Measurements from ENCODE around the gene GSTM1.

Gene GSTM1

GRCh38 chr1:109733236-109733870 is 45.7 kb downstream of the GSTM1 start:
- no peaks in the 10 kb centered on the region for H3K4me1 ChIP-seq (ENCODE audit: control insufficient read depth in 1 of 2, insufficient read depth in 2 of 2, low read length in 2 of 2)
- no peak overlapping the region for H3K27ac ChIP-seq (ENCODE audit: low read length)
- H3K36me3 ChIP-seq (ENCODE audit: control insufficient read depth in 1 of 2, insufficient read depth in 2 of 2, low read length in 2 of 2): peaks cover 23 to 27% of the 10 kb centered on the region in 2 donors
- no peak overlapping the region for H3K4me3 ChIP-seq (ENCODE audit: low read depth in 1 of 2, low read length in 2 of 2)
- no peaks in the 10 kb centered on the region for H3K9me3 ChIP-seq (ENCODE audit: control insufficient read depth in 1 of 2, low read length in 2 of 2)
- H3K27me3 ChIP-seq (ENCODE audit: low read depth, low read length): no peaks in the 10 kb centered on the region

DNA sequence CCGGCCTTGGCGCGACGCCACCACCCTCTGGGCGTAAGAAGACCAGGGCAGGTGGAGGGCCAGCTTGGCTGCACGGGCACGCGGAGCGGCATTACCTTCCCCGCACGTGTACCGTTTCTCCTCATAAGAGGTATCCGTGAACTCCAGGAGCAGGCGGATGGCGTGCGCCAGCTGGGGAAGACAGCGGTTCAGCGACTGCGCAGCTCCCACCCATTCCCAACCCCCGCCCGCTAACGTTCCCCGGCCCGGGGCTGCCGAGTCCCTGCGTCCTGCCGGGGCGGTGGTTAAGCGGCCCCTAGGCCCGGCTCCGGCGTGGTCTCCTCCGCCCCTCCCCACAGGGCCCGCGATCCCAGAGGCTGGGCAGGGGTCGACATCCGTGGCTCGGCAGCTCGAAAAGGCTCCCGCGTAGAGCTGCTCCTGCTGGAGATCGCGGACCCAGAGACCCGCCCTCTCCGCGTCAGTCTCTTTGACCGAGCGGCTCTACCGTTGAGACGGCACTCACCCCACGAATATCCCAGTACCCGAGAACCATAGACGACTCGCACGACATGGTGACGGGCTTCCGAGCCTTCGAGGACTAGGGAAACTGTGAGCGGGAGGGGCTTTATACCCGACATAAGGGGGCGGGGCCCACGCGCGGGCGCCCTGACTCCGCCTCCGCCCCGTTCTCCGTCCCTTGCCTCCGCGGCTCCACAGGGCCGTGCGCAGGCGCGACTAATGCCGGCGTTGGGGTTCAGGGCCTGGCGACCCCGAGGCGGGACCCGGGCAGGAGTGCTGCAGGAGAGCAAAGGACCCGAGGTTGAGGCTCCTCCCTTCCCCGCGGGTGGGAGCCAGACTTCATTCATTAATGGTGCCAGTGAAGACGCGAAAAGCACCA is 52.4 kb downstream of the GSTM1 start:
- Histone ChIP-seq H3K27me3 (ENCODE audit: low read depth, low read length) (no peaks in the 10 kb centered on the region), H3K36me3 (ENCODE audit: control insufficient read depth in 1 of 2, insufficient read depth in 2 of 2, low read length in 2 of 2) (peaks cover 18 to 20% of the 10 kb centered on the region in 2 donors), H3K9me3 (ENCODE audit: control insufficient read depth in 1 of 2, low read length in 2 of 2) (no peaks in the 10 kb centered on the region), H3K27ac (ENCODE audit: low read length) (peak overlapping the region; percentile 51), H3K4me1 (ENCODE audit: control insufficient read depth in 1 of 2, insufficient read depth in 2 of 2, low read length in 2 of 2) (peaks cover 4 to 14% of the 10 kb centered on the region in 2 donors), H3K4me3 (ENCODE audit: low read depth in 1 of 2, low read length in 2 of 2) (peak overlapping the region; percentile 64 to 79)

GRCh38 chr1:109740615-109741373 is 53.2 kb downstream of the GSTM1 start, which contains the start of gene GSTM3:
Gene GSTM3, minus strand, starts transcription at chr1:109741038. Its CDS starts 751 bp downstream, at chr1:109740287.
- H3K4me1 ChIP-seq (ENCODE audit: control insufficient read depth in 1 of 2, insufficient read depth in 2 of 2, low read length in 2 of 2): peaks cover 4 to 14% of the 10 kb centered on the region in 2 donors
- no peaks in the 10 kb centered on the region for H3K27me3 ChIP-seq (ENCODE audit: low read depth, low read length)
- peak within 1 kb of the TSS; percentile 64 to 79 for H3K4me3 ChIP-seq (ENCODE audit: low read depth in 1 of 2, low read length in 2 of 2)
- peak within 1 kb of the TSS; percentile 51 for H3K27ac ChIP-seq (ENCODE audit: low read length)
- H3K36me3 ChIP-seq (ENCODE audit: control insufficient read depth in 1 of 2, insufficient read depth in 2 of 2, low read length in 2 of 2): peaks cover 18 to 20% of the 10 kb centered on the region in 2 donors
- H3K9me3 ChIP-seq (ENCODE audit: control insufficient read depth in 1 of 2, low read length in 2 of 2): no peaks in the 10 kb centered on the region
